Measurements from ENCODE around the gene SLC35F3.

SLC35F3 gene

DNA sequence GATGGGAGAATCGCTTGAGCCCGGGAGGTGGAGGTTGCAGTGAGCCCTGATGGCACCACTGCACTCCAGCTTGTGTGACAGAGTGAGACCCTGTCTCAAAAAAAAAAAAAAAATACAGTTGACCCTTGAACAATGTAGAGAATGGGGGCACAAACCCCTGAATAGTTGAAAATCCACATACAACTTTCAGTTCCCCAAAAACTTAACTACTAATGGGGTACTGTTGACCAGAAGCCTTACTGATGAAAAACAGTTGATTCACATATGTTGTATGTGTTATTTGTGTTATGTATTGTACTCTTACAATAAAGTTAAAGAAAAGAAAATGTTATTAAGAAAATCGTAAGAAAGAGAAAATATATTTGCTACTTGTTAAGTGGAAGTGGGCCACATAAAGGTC lies 417.6 kb downstream of the SLC35F3 start:
- H3K4me3 ChIP-seq (ENCODE audit: low read length), result no peak overlapping the region
- H3K27ac ChIP-seq (ENCODE audit: low read depth, low read length), result no peak overlapping the region
- H3K79me2 ChIP-seq (ENCODE audit: control insufficient read depth, low read length), result no peaks in the 10 kb centered on the region
- no peaks in the 10 kb centered on the region for H3F3A ChIP-seq (ENCODE audit: control insufficient read depth, insufficient read depth)
- TF ChIP-seq, protein P1, sequence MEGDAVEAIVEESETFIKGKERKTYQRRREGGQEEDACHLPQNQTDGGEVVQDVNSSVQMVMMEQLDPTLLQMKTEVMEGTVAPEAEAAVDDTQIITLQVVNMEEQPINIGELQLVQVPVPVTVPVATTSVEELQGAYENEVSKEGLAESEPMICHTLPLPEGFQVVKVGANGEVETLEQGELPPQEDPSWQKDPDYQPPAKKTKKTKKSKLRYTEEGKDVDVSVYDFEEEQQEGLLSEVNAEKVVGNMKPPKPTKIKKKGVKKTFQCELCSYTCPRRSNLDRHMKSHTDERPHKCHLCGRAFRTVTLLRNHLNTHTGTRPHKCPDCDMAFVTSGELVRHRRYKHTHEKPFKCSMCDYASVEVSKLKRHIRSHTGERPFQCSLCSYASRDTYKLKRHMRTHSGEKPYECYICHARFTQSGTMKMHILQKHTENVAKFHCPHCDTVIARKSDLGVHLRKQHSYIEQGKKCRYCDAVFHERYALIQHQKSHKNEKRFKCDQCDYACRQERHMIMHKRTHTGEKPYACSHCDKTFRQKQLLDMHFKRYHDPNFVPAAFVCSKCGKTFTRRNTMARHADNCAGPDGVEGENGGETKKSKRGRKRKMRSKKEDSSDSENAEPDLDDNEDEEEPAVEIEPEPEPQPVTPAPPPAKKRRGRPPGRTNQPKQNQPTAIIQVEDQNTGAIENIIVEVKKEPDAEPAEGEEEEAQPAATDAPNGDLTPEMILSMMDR (IDR thresholded peaks at IDR 0.05; ENCODE audit: low read depth, low read length, poor library complexity, severe bottlenecking), result no peak
- no peaks in the 10 kb centered on the region for H3K9me2 ChIP-seq (replicated peaks; ENCODE audit: control insufficient read depth, low read length)
- H3K4me1 ChIP-seq (ENCODE audit: control insufficient read depth, low read length), result peaks cover 7% of the 10 kb centered on the region
- no peaks in the 10 kb centered on the region for H3K36me3 ChIP-seq (ENCODE audit: control insufficient read depth, low read length)
- H3K9me3 ChIP-seq (ENCODE audit: control insufficient read depth, insufficient read depth, low read length), result no peaks in the 10 kb centered on the region
- no peaks in the 10 kb centered on the region for H3K27me3 ChIP-seq (ENCODE audit: control insufficient read depth, low read length)
- no peak overlapping the region for H3K4me2 ChIP-seq (ENCODE audit: low read length)
- H4K20me1 ChIP-seq (ENCODE audit: control insufficient read depth, insufficient read depth, low read depth, low read length), result no peaks in the 10 kb centered on the region

DNA sequence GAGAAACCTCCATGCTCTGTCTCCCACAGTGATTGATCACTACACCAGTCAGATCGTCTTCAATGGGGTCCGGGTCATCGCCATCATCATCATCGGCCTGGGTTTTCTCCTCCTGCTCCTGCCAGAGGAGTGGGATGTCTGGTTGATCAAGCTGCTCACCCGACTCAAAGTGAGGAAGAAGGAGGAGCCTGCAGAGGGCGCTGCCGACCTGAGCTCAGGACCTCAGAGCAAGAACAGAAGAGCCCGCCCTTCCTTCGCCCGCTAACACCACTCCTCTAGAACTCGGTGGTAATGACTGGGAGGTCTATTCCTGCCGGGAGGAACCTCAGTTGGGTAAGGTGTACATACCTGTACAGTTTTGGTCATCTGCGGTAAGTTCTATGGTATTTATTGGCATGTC lies 418.5 kb downstream of the SLC35F3 start:
- Histone ChIP-seq H3K9me3 (ENCODE audit: control insufficient read depth, insufficient read depth, low read length) (no peaks in the 10 kb centered on the region), H3F3A (ENCODE audit: control insufficient read depth, insufficient read depth) (no peaks in the 10 kb centered on the region), H3K4me2 (ENCODE audit: low read length) (no peak overlapping the region), H3K27ac (ENCODE audit: low read depth, low read length) (no peak overlapping the region), H3K36me3 (ENCODE audit: control insufficient read depth, low read length) (no peaks in the 10 kb centered on the region), H3K27me3 (ENCODE audit: control insufficient read depth, low read length) (no peaks in the 10 kb centered on the region), H4K20me1 (ENCODE audit: control insufficient read depth, insufficient read depth, low read depth, low read length) (no peaks in the 10 kb centered on the region), H3K4me3 (ENCODE audit: low read length) (no peak overlapping the region), H3K79me2 (ENCODE audit: control insufficient read depth, low read length) (no peaks in the 10 kb centered on the region), H3K4me1 (ENCODE audit: control insufficient read depth, low read length) (peaks cover 7% of the 10 kb centered on the region), H3K9me2 (replicated peaks; ENCODE audit: control insufficient read depth, low read length) (no peaks in the 10 kb centered on the region)
- no peak for TF ChIP-seq EZH2phosphoT487 (IDR thresholded peaks at IDR 0.05; ENCODE audit: borderline replicate concordance, low read length)
- TF ChIP-seq, protein P1 (IDR thresholded peaks at IDR 0.05; ENCODE audit: low read depth, low read length, poor library complexity, severe bottlenecking), result peak; percentile 80

DNA sequence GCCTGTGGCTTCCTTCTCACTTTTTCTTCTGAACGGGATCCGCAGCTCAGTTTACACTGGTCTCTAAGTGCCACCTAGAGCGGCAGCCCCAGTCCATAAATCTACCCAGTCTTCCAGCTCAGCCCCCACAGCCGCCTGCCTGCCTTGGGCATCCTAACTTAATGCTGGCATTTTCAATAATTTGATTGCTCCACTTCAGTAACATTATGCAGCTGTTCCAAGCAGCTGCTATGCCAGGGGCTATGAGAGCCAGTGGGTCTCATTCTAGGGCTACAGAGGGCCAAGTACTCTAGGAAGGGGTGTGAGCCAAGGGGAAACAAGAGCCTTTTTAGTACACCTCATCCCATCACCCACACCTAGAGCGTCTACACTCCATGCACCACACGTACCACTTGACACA lies 420.3 kb downstream of the SLC35F3 start:
- H3K4me1 ChIP-seq (ENCODE audit: control insufficient read depth, low read length), result peaks cover 9% of the 10 kb centered on the region
- no peaks in the 10 kb centered on the region for H3K9me3 ChIP-seq (ENCODE audit: control insufficient read depth, insufficient read depth, low read length)
- no peaks in the 10 kb centered on the region for H3F3A ChIP-seq (ENCODE audit: control insufficient read depth, insufficient read depth)
- no peaks in the 10 kb centered on the region for H3K9me2 ChIP-seq (replicated peaks; ENCODE audit: control insufficient read depth, low read length)
- no peaks in the 10 kb centered on the region for H3K27me3 ChIP-seq (ENCODE audit: control insufficient read depth, low read length)
- TF ChIP-seq EZH2phosphoT487 (IDR thresholded peaks at IDR 0.05; ENCODE audit: borderline replicate concordance, low read length), result no peak
- TF ChIP-seq, protein P1 (IDR thresholded peaks at IDR 0.05; ENCODE audit: low read depth, low read length, poor library complexity, severe bottlenecking), result no peak
- H3K4me3 ChIP-seq (ENCODE audit: low read length), result no peak overlapping the region
- no peaks in the 10 kb centered on the region for H3K79me2 ChIP-seq (ENCODE audit: control insufficient read depth, low read length)
- H3K36me3 ChIP-seq (ENCODE audit: control insufficient read depth, low read length), result no peaks in the 10 kb centered on the region
- no peak overlapping the region for H3K4me2 ChIP-seq (ENCODE audit: low read length)
- no peaks in the 10 kb centered on the region for H4K20me1 ChIP-seq (ENCODE audit: control insufficient read depth, insufficient read depth, low read depth, low read length)
- no peak overlapping the region for H3K27ac ChIP-seq (ENCODE audit: low read depth, low read length)
